NCI-H2029 treated with DMSO at 0.1 percent for 48 hours (cell line): Measurements from ENCODE around the gene SPOCK1.
"Not testable (repeated sequence)": the region's sequence is repeated elsewhere in the genome, so short reads cannot be mapped to it uniquely, and the experiment has no call there.

Experiments used
- DNase-seq: peaks from one replicate; lab custom pipeline; 2025; lab: John Stamatoyannopoulos, UW

Gene SPOCK1

DNA sequence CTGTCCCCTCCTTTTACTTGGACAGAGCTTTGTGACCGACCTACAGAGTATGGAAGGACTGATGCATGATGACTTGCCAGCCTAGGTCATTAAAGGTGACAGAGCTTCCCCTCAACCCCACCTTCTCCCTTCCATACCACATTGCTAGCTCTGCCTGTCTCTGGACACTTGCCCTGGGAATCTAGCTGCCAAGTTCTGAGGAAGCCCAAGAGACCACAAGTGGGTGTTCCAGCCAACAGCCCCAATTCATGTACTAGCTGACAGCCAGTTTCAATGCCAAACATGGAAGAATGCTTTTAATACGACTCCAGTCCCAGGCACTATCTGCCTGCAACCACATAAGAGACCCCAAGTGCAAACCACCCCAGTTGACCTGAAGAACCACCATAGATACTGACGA is 477.1 kb downstream of the SPOCK1 start:
- no peak for DNase-seq

DNA sequence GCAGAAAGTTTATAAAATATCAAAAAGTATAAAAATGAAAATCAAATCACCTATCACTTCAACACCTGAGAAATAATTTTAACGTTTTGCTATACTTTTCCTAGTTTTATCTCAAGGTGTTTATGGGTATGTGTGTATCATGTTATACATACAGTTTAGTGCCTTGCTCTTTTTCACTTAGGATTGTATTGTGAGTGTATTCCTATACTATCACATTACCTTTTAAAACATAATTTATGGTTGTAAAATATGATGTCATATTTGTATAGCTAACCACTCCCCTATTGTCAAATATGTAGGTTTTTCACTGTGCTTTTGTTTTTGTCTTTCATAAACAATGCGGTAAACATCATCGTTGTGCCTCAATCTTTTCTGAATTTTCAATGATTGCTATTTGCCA is 479.9 kb downstream of the SPOCK1 start:
- DNase-seq, result no peak

DNA sequence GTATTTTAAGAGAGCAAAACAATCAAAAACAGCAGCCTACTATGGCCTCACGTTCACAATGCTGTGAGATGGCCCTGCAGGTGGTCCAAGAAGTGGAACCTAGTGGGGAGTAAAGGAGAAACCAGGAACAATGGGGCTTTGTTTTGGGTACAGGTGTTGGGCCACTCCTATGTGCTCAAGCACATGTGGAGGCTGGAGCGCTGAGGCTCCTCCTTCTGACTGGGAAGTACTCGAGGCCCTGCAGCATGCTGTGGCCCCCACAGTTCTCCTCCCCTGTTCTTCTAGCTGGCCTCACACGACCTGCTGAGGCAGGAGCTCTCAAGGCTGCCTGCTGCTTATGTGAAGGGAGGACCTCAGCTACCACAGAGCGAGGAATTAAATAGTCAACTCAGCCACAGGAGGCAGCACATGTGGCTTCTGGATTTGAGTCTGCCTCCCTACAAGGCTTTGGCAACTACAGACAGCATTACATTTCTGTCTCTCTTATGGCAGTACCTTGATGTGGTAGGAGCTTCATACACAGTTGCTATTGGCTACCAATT is 482.3 kb downstream of the SPOCK1 start:
- DNase-seq, result no peak

DNA sequence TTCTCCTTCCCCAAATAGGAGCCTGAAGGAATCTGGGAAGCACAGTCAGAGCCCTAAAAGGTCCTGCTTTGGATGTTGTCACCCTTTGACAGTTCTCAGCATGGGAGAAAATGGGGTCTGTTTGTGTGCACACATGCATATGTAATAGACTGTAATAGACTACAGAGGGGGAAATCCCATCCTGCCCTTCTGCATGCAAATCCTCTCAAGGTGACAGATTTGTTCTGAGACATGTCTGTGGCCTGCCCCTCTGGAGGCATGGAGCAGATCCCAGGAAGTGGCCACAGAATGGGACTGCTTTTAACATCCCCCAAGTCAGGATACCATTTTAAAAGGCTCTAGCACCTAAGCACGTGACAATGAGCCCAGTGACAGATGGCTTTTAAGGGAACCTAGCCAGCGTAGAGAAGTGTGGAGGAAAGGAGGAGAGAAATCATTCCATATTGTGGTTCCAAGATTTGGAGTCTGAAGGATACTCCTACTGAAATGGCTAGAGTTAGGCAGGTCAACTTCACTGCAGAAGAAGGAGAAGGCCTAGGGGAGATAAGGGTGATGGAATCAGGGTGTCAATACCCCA is 483.5 kb downstream of the SPOCK1 start:
- DNase-seq, result no peak

GRCh38 chr5:137014731-137015130 is 484.4 kb downstream of the SPOCK1 start:
- no peak for DNase-seq

DNA sequence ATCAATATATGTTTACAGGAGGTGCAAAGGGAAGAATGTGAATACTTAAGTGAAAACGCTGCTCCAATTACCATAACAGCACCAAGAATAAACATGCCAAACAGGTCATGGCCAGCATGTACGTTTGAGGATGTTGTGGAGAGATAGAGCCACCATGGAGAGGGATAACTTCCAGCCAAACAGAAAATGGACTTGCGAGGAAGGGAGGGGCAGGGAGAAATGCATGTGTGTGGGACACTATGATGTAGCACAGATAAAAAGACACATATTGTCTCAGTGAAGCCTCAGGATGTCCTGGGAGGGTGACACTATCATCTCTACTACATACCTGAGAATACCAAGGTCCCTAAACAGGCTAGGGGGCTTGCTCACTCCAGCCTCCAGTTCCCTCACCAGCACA is 488.9 kb downstream of the SPOCK1 start:
- DNase-seq, result no peak

GRCh38 chr5:137004279-137004678 is 494.8 kb downstream of the SPOCK1 start:
- no peak for DNase-seq

DNA sequence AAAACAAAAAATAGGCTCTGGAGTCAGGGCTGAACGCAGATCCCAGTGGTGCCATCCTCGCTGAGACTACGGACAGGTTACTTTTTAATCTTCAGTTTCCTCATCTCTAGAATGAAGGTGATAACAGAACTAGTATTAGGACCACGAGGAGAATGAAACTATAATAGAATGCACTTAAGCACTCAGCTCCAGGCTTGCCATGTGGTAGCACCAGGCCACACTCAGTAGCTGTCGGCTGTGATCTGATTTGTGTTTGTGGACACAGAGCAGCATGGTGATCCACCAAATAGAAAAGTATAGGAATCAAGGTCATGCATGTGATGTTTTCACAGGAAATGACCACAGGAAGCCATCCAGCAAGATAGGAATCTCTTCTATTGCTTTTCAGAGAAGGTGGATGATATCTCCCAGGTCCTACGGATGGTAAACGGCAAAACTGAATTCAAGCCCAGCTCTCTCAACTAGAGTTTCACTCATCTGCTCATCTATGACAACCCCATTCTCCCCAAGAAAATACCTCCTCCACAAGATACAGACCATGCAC is 498.0 kb downstream of the SPOCK1 start:
- no peak for DNase-seq

GRCh38 chr5:136999787-137000186 is 499.3 kb downstream of the SPOCK1 start:
- no peak for DNase-seq

GRCh38 chr5:136998854-136999357 is 500.2 kb downstream of the SPOCK1 start:
- no peak for DNase-seq

DNA sequence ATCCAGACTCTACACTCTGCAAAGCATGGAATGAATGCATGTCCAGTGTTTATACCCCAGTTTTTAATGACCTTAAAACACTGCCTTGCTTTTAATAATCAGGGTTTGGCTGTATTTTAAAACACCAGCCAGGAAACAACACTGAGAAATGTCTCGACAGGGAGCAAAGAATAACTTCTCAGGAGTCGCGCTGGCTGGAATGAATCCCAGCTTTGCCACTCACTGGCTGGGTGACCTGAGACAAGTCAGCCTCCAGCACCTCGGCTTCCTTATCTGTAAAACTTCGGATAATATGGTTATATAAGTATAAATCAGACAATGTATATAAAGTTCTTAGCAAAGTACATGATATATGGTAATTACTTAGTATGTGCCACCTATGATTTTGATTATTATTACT is 505.0 kb downstream of the SPOCK1 start:
- DNase-seq, result no peak

- DNase-seq, result no peak
These were observed 506.2 kb downstream of the SPOCK1 start for GRCh38 chr5:136992796-136993489.

- no peak for DNase-seq
These were observed 513.2 kb downstream of the SPOCK1 start for GRCh38 chr5:136985785-136986475.

DNA sequence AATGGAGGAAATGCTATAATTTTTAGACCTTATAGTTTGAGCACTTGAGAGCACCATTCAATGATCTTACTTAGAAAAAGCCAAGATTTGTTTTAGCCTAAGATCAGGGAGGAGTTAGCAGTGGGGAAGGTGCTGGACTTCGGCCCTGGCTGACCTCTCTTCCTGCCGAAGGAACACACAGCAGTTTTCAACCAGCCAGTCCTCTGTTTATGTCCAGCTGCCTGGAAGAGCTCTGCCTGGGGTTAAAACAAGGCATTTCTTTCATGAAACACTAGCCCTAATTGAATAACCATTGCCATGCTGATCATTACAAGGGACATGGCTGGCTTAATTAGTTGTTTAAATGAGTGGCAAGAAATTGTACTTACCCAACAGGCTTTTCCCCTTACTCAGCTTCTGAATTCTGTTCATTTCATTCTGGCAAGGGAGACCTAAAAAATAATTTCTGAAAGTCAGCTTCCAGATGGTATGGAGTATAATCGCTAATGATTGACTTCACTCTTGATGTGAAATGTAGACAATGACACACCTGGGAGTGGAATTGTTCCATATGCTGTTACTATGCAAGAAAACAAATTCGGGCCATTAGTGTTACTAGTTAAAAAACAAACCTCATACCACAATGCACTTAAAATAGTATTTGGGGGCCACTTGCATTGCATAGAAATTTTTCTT is 514.2 kb downstream of the SPOCK1 start:
- no peak for DNase-seq

DNA sequence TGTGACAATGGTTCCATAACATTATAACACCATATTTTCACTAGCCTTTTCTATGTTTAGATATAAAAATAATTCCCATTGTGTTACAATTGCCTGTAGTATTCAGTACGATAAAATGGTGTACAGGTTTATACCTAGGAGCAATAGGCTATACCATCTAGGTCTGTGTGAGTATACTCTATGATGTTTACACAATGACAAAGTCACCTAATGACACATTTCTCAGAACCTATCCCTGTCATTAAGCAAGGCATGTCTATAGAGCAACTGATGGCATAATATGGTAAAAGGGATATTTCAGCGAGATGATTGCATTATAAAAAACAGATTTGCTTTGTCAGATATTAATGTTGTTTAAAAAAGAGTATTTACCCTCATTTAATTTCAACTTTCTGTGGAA is 517.2 kb downstream of the SPOCK1 start:
- no peak for DNase-seq

DNA sequence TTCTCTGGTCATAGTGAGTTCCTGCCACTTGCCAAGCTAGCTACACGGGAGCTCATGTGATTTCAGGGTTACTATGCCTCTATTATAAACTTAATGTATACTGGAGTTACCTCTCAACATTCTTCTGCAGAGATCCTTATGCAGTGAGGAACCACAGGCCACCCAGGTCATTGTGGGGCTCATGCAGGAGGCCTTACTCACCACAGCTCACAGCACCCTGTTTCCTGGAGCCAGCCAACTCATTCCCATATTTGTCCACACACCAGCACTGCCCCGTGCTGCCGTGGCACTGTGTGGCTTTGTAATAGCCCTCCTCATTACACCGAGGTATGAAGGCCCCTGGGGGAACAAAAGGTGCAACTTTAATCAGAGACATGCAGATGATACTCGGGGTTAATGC is 520.0 kb downstream of the SPOCK1 start:
- DNase-seq, result no peak

GRCh38 chr5:136963504-136963903 is 535.6 kb downstream of the SPOCK1 start:
- DNase-seq, result no peak

DNA sequence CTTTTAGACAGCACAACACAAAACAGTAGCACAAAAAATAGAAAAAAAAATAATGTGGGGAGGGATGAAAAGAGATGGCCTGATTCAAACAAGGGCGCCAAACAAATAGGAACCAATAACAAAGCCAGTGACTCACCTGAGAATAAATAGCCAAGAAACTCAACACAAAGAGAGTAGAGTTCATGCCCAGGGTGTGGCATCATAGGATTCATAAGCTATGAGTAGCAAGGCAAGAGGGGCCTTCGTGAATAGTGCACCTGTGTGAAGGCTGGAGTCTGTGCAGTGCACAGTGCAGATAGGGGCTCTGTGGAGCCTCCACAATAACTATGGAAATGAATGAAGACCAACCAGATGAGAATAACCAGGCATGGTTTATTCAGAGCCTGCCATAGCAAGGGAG is 541.7 kb downstream of the SPOCK1 start:
- DNase-seq, result no peak

- not testable (repeated sequence) for DNase-seq
These were observed 545.0 kb downstream of the SPOCK1 start for GRCh38 chr5:136954142-136954541.

DNA sequence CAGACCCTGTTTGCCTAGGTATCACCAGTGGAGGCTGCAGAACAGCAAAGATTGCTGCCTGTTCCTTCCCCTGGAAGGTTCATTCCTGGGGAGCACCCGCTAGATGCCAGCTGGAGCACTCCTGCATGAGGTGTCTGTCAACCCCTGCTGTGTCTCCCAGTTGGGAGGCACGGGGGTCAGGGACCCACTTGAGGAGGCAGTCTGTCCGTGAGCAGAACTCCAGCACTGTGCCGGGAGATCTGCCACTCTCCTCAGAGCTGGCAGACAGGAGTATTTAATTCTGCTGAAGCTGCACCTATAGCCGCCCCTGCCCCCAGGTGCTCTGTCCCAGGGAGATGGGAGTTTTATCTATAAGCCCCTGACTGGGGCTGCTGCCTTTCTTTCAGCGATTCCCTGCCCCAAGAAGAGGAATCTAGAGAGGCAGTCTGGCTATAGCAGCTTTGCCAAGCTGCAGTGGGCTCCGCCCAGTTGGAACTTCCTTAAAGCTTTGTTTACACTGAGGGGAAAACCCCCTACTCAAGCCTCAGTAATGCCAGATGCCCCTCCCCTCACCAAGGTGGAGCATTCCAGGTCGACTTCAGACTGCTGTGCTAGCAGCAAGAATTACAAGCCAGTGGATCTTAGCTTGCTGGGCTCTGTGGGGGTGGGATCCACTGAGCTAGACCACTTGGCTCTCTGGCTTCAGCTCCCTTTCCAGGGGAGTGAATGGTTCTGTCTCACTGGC is 545.6 kb downstream of the SPOCK1 start:
- not testable (repeated sequence) for DNase-seq

DNA sequence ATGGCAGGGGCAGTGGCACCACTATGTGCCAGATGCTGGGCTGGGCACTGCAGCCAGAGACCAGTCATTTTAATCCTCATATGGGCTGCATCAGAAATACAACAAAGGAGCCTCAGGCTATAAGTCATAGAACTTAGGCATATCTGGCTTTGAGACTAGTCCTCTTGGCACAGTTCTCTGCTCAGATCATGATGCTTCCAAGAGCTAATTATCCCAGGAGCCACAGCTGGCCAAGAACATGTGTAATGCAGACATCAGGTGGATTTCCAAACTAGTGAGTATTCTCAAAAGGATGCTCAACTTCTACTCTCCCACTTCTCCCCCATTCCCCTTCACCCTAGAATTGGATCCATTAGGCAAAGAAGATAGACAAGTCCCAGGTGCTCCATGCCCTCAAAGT is 571.6 kb downstream of the SPOCK1 start:
- DNase-seq, result no peak
